Thymus (tissue), 14 donors: ENCODE measurements around the gene AFF1. TPM values are rescaled to one million over a fixed set of nuclear protein-coding genes. Genes with fewer than 3 reads are reported as not detected.

ENCODE experiments used
- DNase-seq, 9 donors: peaks; one replicate each; pipeline ENCODE4 v3.0.0-alpha.2; 2013; ENCODE audit warnings: low spot score in 9 of 9, low read depth in 6 of 9, missing footprints in 1 of 9
- H3K27ac ChIP-seq, 2 donors: one replicate each; pipeline ENCODE4 v1.5.1; 2013; ENCODE audit warnings: control low read depth in 1 of 2, low read depth in 1 of 2, low read length in 1 of 2, mild to moderate bottlenecking in 1 of 2, moderate library complexity in 1 of 2
- H3K27me3 ChIP-seq, 2 donors: one replicate each; pipeline ENCODE4 v1.5.1; 2013; ENCODE audit warnings: low read length in 1 of 2; ENCODE audit not compliant: control insufficient read depth in 2 of 2, insufficient read depth in 1 of 2
- H3K36me3 ChIP-seq, 2 donors: one replicate each; pipeline ENCODE4 v1.5.1; 2013; ENCODE audit warnings: low read length in 1 of 2, mild to moderate bottlenecking in 1 of 2, moderate library complexity in 1 of 2; ENCODE audit not compliant: control insufficient read depth in 2 of 2, insufficient read depth in 2 of 2
- H3K4me1 ChIP-seq, 2 donors: one replicate each; pipeline ENCODE4 v1.5.1; 2013; ENCODE audit warnings: low read length in 2 of 2; ENCODE audit not compliant: control insufficient read depth in 2 of 2, insufficient read depth in 2 of 2
- H3K4me3 ChIP-seq, 2 donors: one replicate each; pipeline ENCODE4 v1.5.1; 2013; ENCODE audit warnings: low read length in 2 of 2, control low read depth in 1 of 2, mild to moderate bottlenecking in 1 of 2
- H3K9me3 ChIP-seq, 2 donors: one replicate each; pipeline ENCODE4 v1.5.1; 2013; ENCODE audit warnings: low read length in 1 of 2, mild to moderate bottlenecking in 1 of 2; ENCODE audit not compliant: control insufficient read depth in 2 of 2, insufficient read depth in 1 of 2
- WGBS: extraction: QIAGEN DNeasy Blood & Tissue Kit; methylation state at CpG from one replicate; pipeline ENCODE4 v1.1.7; 2013; 5-methylcytosine and 5-hydroxymethylcytosine counted together
- long read RNA-seq, 10 donors: transcript quantifications; one replicate each; lab custom pipeline, GENCODE V29; 2026
- polyA plus RNA-seq: library from polyadenylated mRNA; stranded (reverse); fragments of 200-250 nt; gene quantifications from one replicate; pipeline ENCODE4 v1.2.3, GENCODE V29; 2013
- total RNA-seq: library from RNA; stranded (reverse); fragments of 120-200 nt; gene quantifications from one replicate; pipeline ENCODE4 v1.2.4, GENCODE V29; 2013
- donor health status: healthy.

Gene AFF1, protein sequence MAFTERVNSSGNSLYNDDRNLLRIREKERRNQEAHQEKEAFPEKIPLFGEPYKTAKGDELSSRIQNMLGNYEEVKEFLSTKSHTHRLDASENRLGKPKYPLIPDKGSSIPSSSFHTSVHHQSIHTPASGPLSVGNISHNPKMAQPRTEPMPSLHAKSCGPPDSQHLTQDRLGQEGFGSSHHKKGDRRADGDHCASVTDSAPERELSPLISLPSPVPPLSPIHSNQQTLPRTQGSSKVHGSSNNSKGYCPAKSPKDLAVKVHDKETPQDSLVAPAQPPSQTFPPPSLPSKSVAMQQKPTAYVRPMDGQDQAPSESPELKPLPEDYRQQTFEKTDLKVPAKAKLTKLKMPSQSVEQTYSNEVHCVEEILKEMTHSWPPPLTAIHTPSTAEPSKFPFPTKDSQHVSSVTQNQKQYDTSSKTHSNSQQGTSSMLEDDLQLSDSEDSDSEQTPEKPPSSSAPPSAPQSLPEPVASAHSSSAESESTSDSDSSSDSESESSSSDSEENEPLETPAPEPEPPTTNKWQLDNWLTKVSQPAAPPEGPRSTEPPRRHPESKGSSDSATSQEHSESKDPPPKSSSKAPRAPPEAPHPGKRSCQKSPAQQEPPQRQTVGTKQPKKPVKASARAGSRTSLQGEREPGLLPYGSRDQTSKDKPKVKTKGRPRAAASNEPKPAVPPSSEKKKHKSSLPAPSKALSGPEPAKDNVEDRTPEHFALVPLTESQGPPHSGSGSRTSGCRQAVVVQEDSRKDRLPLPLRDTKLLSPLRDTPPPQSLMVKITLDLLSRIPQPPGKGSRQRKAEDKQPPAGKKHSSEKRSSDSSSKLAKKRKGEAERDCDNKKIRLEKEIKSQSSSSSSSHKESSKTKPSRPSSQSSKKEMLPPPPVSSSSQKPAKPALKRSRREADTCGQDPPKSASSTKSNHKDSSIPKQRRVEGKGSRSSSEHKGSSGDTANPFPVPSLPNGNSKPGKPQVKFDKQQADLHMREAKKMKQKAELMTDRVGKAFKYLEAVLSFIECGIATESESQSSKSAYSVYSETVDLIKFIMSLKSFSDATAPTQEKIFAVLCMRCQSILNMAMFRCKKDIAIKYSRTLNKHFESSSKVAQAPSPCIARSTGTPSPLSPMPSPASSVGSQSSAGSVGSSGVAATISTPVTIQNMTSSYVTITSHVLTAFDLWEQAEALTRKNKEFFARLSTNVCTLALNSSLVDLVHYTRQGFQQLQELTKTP
- 13.3 TPM for total RNA-seq
- 12.3 TPM for polyA plus RNA-seq
- long read RNA-seq, donor 1: 0 reads
- long read RNA-seq, donor 2: 0 reads
- long read RNA-seq, donor 3: 0 reads
- long read RNA-seq, donor 4: 0 reads
- long read RNA-seq, donor 5, partial matches to known transcripts: 0 of 1 reads
- long read RNA-seq, donor 5, other reads (novel, unspliced or antisense): 0 of 1 reads
- long read RNA-seq, donor 6: 0 reads
- long read RNA-seq, donor 7, partial matches to known transcripts: 5 of 5 reads
- long read RNA-seq, donor 7, other reads (novel, unspliced or antisense): 0 of 5 reads
- long read RNA-seq, donor 8, partial matches to known transcripts: 5 of 5 reads
- long read RNA-seq, donor 8, other reads (novel, unspliced or antisense): 0 of 5 reads
- long read RNA-seq, donor 9: 0 reads
- long read RNA-seq, donor 10, partial matches to known transcripts: 0 of 1 reads
- long read RNA-seq, donor 10, other reads (novel, unspliced or antisense): 0 of 1 reads

DNA sequence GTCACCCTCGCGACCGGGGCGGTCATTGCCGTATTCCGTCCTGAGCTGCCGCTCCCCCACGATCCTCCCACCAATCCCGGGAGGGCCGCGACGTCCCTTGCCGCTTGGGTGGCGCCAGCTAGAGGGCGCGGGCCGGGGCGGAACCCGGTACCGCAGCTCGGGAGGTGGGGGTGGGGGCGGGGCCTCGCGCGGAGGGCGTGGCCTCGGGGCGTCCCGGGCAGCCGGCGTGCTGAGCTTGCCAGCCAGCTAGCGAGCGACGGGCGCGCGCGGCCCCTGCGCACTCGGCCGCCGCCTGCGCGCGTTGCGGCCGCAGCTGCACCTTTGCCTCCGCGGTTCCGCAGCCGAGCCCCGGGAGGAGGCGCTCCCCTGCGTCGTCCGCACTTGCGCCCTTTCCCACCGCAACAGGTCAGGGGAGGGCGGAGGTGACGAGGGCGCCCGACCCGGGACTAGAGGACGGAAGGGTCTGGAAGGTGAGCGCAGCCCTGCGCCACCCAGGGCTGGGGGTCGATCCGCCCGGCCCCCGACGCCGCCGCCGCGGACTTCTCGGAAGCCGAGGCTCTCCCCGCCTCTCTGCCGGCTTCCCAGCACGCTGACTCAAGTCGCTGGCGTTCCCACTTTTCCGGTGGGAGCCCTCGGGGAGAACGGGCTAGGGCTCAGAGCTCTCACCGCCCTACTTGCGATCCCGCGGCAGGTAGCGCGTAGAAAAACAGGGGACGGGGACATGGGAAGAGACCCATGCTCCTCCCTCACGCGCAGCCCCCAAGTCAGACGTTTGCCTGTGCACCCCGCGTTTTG lies at the start of gene AFF1:
Gene AFF1, plus strand, starts transcription at position 241 of the 795 bp plus-strand sequence. CDS start 13,523 bp downstream, outside the sequence.
- H3K27me3 ChIP-seq: no peaks in the 10 kb centered on the region
- H3K9me3 ChIP-seq: no peaks in the 10 kb centered on the region
- H3K4me1 ChIP-seq: peaks cover 6 to 36% of the 10 kb centered on the region in 2 donors
- H3K27ac ChIP-seq: peak within 1 kb of the TSS; percentile 92 to 97
- WGBS: under 1% methylated on average over 97 of the region's 97 CpGs
- peak within 1 kb of the TSS; percentile 86 for H3K4me3 ChIP-seq
- peak in 8 of 9 donors; percentile 71 to 95 (median 90) for DNase-seq
- no peaks in the 10 kb centered on the region for H3K36me3 ChIP-seq

DNA sequence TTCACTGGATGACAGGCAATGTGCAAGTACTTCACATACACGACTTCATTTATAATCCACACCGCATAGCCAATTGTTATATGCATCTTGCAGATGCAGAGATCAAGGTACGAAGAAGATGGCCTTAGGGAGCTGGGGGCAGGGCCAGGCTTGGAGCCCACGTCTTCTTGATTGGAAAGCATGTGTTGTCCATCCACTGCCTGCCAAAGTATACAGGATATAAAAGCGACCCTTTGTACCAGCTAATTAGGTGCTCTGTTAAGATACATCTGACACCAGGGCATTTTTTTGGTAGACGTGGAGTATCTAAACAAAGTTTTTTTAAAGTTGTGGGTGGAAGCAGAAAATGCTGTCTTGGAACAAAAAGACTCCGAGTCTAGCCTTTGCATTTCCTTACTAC lies 44.0 kb upstream of the AFF1 start:
- DNase-seq: no peak
- no peaks in the 10 kb centered on the region for H3K9me3 ChIP-seq
- no peaks in the 10 kb centered on the region for H3K36me3 ChIP-seq
- WGBS: 95% methylated on average over 7 of the region's 7 CpGs
- H3K4me1 ChIP-seq: peaks cover 5 to 8% of the 10 kb centered on the region in 2 donors
- no peak overlapping the region for H3K27ac ChIP-seq
- peaks cover 0 to 13% of the 10 kb centered on the region in 2 donors for H3K27me3 ChIP-seq
- no peak overlapping the region for H3K4me3 ChIP-seq

DNA sequence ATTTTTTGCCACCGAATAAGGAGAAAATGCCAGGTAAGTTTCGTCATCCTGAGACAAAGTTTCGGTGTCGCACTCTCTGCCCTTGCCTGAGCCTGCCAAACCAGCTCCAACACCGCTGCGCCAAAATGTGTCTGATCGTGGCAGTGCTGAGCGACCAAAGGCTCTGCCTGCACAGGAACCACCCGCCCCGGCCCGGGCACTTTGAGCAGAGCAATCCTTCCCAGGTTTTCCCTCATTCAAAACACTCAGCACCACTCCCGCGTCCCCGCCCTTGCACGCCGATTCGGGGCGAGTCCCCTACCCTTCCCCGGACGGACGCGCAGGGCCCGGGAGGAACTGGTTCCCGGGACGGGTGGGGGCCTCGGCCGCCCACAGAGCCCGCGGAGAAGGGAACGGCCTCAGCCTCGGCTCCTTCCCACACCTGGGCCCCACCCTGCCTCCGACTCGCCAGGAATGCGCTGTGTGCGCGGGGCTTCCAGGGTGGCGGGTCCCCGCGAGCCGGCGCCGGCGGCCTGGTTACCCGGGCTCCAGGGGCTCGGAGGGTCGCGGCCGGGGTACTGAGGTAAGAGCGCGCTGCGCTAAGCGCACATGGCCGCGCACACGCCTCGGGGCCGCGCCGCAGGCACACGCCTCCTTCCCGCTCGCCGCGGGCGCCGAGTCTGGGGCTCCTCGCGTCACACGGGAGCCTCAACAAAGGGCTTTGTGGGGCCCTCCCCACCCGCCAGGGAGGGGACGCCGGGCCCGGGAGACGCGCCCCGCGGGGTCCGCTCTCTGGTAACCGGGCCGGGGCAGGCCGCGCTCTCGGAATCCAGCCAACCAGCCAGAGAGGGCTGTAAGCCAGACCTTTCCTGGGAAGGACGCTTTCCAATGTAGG lies 42.8 kb upstream of the AFF1 start, which contains the start of gene C4orf36:
Gene C4orf36, minus strand, starts transcription at position 661 of the 874 bp plus-strand sequence. CDS start 902 bp downstream, outside the sequence.
- Histone ChIP-seq H3K27me3 (peaks cover 0 to 13% of the 10 kb centered on the region in 2 donors), H3K36me3 (no peaks in the 10 kb centered on the region), H3K4me3 (peak within 1 kb of the TSS; percentile 57 to 59), H3K9me3 (no peaks in the 10 kb centered on the region), H3K27ac (peak within 1 kb of the TSS in 1 of 2 donors; percentile 71), H3K4me1 (peaks cover 5 to 8% of the 10 kb centered on the region in 2 donors)
- under 1% methylated on average over 84 of the region's 84 CpGs for WGBS
- peak in 6 of 9 donors; percentile 46 to 79 (median 50) for DNase-seq

DNA sequence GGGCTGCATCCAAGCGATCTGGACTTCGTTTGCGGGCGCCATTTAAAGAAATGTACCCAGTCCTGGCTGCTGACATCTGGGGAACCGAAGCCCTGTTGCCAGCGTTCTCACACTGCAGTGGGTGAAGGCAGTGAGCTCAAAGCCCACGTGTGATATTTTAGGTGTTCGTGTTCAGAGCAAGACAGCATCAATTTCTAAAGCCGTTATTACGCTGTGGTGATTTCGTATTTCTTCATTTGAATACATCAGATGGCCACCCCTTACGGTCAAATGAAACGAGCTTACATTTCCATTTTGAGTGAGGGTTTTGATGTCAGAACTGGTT lies 42.2 kb upstream of the AFF1 start:
- H3K36me3 ChIP-seq: no peaks in the 10 kb centered on the region
- H3K9me3 ChIP-seq: no peaks in the 10 kb centered on the region
- peak in 1 of 9 donors; percentile 13 for DNase-seq
- peaks cover 5 to 8% of the 10 kb centered on the region in 2 donors for H3K4me1 ChIP-seq
- 12% methylated on average over 13 of the region's 13 CpGs for WGBS
- H3K27ac ChIP-seq: peak overlapping the region in 1 of 2 donors; percentile 71
- H3K27me3 ChIP-seq: peaks cover 0 to 13% of the 10 kb centered on the region in 2 donors
- H3K4me3 ChIP-seq: peak overlapping the region; percentile 57 to 59

DNA sequence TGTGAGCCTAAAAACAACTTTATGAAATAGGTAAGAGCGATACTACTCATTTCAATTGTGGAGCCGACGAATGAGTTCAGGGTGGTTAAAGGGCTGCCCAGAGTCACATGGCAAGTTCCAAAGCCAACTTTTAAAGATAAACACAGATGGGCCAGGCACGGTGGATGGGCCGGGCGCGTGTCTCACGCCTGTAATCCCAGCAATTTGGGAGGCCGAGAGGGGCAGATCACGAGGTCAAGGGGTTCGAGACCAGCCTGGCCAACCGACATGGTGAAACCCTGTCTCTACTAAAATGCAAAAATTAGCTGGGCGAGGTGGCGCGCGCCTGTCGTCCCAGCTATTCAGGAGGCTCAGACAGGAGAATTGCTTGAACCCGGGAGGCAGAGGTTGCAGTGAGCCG lies 41.7 kb upstream of the AFF1 start:
- peaks cover 5 to 8% of the 10 kb centered on the region in 2 donors for H3K4me1 ChIP-seq
- H3K4me3 ChIP-seq: no peak overlapping the region
- H3K9me3 ChIP-seq: no peaks in the 10 kb centered on the region
- no peak for DNase-seq
- H3K27ac ChIP-seq: no peak overlapping the region
- peaks cover 0 to 13% of the 10 kb centered on the region in 2 donors for H3K27me3 ChIP-seq
- no peaks in the 10 kb centered on the region for H3K36me3 ChIP-seq
- WGBS: 98% methylated on average over 19 of the region's 19 CpGs

DNA sequence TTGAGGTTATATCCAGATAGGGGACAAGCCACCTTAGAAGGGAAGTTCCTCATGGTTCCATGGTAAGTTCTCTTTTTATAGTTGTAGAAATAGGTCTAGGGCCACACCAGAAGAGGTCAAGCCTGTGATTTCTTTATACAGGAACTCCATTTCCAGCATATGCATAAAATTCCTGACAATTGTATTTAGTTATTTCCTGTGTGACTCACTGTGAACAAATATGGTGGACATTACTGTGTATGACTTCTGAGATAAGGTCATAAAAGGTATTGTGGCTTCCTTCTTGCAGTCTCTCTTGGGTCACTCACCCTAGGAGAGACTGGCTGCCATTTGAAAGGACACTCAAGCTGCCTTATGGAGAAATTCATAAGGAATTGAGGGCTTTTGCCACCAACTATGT lies 40.4 kb upstream of the AFF1 start:
- no peak overlapping the region for H3K27ac ChIP-seq
- DNase-seq: no peak
- H3K27me3 ChIP-seq: peaks cover 0 to 13% of the 10 kb centered on the region in 2 donors
- peaks cover 5 to 8% of the 10 kb centered on the region in 2 donors for H3K4me1 ChIP-seq
- no peaks in the 10 kb centered on the region for H3K36me3 ChIP-seq
- H3K4me3 ChIP-seq: no peak overlapping the region
- no peaks in the 10 kb centered on the region for H3K9me3 ChIP-seq
